Activated CD8-positive, alpha-beta T cell treated with anti-CD3 and anti-CD28 coated beads for 36 hours (primary cell): Measurements from ENCODE around the gene CDH22. TPM values are rescaled to one million over a fixed set of nuclear protein-coding genes. Genes with fewer than 3 reads are reported as not detected.

Experiments
- ATAC-seq: fragments of 200-7000 bp; cut with Tn5 transposase; one replicate; pipeline ENCODE4 v1.10.0; 2021; ENCODE audit warnings: mild to moderate bottlenecking, moderate library complexity
- CTCF ChIA-PET: fragments of 350-600 bp; sonication (Branson Sonifier 250); formaldehyde crosslinking; loops from one replicate; lab custom pipeline; 2021; ENCODE audit warnings: antibody characterized with exemption; lab: Charles Lee
- POLR2A ChIA-PET: fragments of 350-600 bp; sonication (Branson Sonifier 250); formaldehyde crosslinking; loops from one replicate; lab custom pipeline; 2021; ENCODE audit warnings: antibody characterized with exemption; lab: Charles Lee
- DNase-seq: peaks from one replicate; pipeline ENCODE4 v3.0.0-alpha.2; 2020
- H3K27ac Mint-ChIP-seq: one replicate; pipeline ENCODE4 v1.8.0; 2021; ENCODE audit warnings: mild to moderate bottlenecking, mixed read lengths
- H3K27me3 Mint-ChIP-seq: one replicate; pipeline ENCODE4 v1.8.0; 2021; ENCODE audit warnings: mixed read lengths
- H3K36me3 Mint-ChIP-seq: one replicate; pipeline ENCODE4 v1.8.0; 2021; ENCODE audit warnings: low read depth, mixed read lengths
- H3K4me1 Mint-ChIP-seq: one replicate; pipeline ENCODE4 v1.8.0; 2021; ENCODE audit warnings: low read depth, mixed read lengths
- H3K4me3 Mint-ChIP-seq: one replicate; pipeline ENCODE4 v1.8.0; 2021; ENCODE audit warnings: mild to moderate bottlenecking, moderate library complexity, mixed read lengths
- H3K9me3 Mint-ChIP-seq: one replicate; pipeline ENCODE4 v1.8.0; 2021; ENCODE audit warnings: mixed read lengths
- intact Hi-C: fragments of 100-400 bp; cut with micrococcal nuclease; formaldehyde crosslinking; loops from one replicate; pipeline ENCODE4 v1.10.0; 2022
- total RNA-seq, 2 experiments: library from RNA; stranded (reverse); gene quantifications; one replicate each; pipeline ENCODE4 v1.2.3, GENCODE V29; 2021
- TF ChIP-seq, protein P1 (sequence below): fragments of 200-600 bp; IDR thresholded peaks from one replicate; pipeline ENCODE4 v1.8.0; 2022; ENCODE audit warnings: antibody characterized with exemption, mild to moderate bottlenecking

CDH22 gene
- total RNA-seq, 2 experiments from 2014 or later = not detected

DNA sequence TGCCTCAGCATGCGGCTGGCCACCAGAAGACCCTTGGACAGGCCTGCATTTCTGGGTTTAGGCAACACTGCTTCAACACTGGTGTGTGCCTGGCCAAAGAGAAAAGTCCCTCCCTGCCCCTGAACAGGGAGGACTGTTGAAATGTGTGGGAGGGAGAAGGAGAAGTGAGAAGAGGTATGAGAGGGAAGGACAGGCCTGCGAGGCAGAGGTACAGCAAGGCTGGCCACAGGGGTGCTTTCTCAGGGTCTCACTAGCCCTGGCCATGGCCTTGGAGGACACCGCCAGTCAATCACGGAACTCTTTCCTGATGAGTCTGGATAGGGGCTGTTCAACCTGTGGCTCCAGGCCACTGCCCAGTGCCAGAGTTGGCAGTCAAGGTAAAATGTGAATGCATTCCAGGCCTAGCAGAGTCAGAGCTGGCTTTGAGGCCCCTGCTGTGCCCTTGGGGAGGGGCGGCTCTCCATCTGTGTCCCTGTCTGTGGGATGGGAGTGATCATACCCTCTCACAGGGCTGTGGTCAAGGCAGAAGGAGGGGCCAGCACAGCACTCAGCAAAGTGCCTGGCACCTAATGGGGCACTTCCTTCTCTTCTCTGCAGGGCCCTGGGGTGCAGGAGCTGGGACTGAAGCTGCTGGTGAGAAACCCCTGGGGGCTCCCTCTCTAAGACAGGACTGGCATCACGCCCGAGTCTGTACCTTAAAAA lies 43.2 kb upstream of the CDH22 start:
- Mint-ChIP-seq H3K4me1 (peaks cover 23% of the 10 kb centered on the region), H3K27ac (peak overlapping the region; percentile 51), H3K4me3 (no peak overlapping the region), H3K9me3 (no peaks in the 10 kb centered on the region), H3K27me3 (no peaks in the 10 kb centered on the region), H3K36me3 (peaks cover 15% of the 10 kb centered on the region)
- ChIA-PET POLR2A (no interaction called here), CTCF (no interaction called here)
- no peak for DNase-seq
- ATAC-seq = no peak
- intact Hi-C loops = no loop called here
- TF ChIP-seq, protein P1, sequence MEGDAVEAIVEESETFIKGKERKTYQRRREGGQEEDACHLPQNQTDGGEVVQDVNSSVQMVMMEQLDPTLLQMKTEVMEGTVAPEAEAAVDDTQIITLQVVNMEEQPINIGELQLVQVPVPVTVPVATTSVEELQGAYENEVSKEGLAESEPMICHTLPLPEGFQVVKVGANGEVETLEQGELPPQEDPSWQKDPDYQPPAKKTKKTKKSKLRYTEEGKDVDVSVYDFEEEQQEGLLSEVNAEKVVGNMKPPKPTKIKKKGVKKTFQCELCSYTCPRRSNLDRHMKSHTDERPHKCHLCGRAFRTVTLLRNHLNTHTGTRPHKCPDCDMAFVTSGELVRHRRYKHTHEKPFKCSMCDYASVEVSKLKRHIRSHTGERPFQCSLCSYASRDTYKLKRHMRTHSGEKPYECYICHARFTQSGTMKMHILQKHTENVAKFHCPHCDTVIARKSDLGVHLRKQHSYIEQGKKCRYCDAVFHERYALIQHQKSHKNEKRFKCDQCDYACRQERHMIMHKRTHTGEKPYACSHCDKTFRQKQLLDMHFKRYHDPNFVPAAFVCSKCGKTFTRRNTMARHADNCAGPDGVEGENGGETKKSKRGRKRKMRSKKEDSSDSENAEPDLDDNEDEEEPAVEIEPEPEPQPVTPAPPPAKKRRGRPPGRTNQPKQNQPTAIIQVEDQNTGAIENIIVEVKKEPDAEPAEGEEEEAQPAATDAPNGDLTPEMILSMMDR = no peak

GRCh38 chr20:46350986-46351267 lies 42.6 kb upstream of the CDH22 start:
- Mint-ChIP-seq H3K27ac (peak overlapping the region; percentile 78), H3K27me3 (no peaks in the 10 kb centered on the region), H3K4me3 (no peak overlapping the region), H3K36me3 (peaks cover 17% of the 10 kb centered on the region), H3K4me1 (peaks cover 21% of the 10 kb centered on the region), H3K9me3 (no peaks in the 10 kb centered on the region)
- DNase-seq (no peak), ATAC-seq (no peak)
- ChIA-PET POLR2A (no interaction called here), CTCF (no interaction called here)
- intact Hi-C loops = no loop called here
- TF ChIP-seq, protein P1 = no peak

- peaks cover 18% of the 10 kb centered on the region for H3K36me3 Mint-ChIP-seq
- peak overlapping the region; percentile 78 for H3K27ac Mint-ChIP-seq
- DNase-seq (peak; percentile 48), ATAC-seq (peak; percentile 43)
- TF ChIP-seq, protein P1 = no peak
- no peaks in the 10 kb centered on the region for H3K27me3 Mint-ChIP-seq
- H3K4me3 Mint-ChIP-seq = no peak overlapping the region
- intact Hi-C loops = no loop called here
- H3K9me3 Mint-ChIP-seq = no peaks in the 10 kb centered on the region
- CTCF ChIA-PET = interaction anchor here (1.4 to 4.9 kb wide), 4 partner anchors 37 to 218 kb away, joined by 3 to 44 read pairs (median 10); no protein-coding TSS in a partner anchor
- POLR2A ChIA-PET = no interaction called here
- H3K4me1 Mint-ChIP-seq = peaks cover 16% of the 10 kb centered on the region
Measured at GRCh38 chr20:46350201-46350985, 42.1 kb upstream of the CDH22 start.

DNA sequence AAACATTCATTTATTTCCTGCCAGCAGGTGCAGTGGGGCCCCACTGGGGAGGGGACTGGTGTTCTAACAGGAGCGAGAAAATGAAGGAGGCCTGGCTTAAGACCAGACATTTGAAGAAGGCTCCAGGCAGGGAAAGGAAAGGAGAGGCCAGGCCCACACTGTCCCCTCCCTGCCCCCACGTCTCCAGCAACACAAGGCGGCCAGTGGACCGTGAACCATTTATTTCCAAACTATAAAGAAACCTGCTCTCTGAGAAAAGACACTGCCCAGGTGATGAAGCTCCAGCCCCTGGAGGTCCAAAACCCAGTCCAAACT lies 41.4 kb upstream of the CDH22 start:
- intact Hi-C loops = no loop called here
- Mint-ChIP-seq H3K36me3 (peaks cover 18% of the 10 kb centered on the region), H3K4me1 (peaks cover 16% of the 10 kb centered on the region), H3K27me3 (no peaks in the 10 kb centered on the region), H3K9me3 (no peaks in the 10 kb centered on the region), H3K4me3 (no peak overlapping the region), H3K27ac (no peak overlapping the region)
- TF ChIP-seq, protein P1 = no peak
- no peak for DNase-seq
- ChIA-PET POLR2A (interaction anchor here (2.5 kb wide), 1 partner anchor 8 kb away, joined by 6 read pairs; no protein-coding TSS in a partner anchor), CTCF (interaction anchor here (0.6 to 4.9 kb wide), 11 partner anchors 9 to 230 kb away, joined by 3 to 44 read pairs (median 7); no protein-coding TSS in a partner anchor)
- no peak for ATAC-seq
